Sigmoid colon (tissue), 3 donors: ENCODE data around the gene ITPKA.

Source experiments
- CTCF ChIP-seq, 4 experiments: fragments of 450-650 bp in 3 of 4; fragments of 200-600 bp in 1 of 4; IDR thresholded peaks; one replicate each; pipeline ENCODE4 v1.5.1; 2016 to 2019; ENCODE audit warnings: antibody characterized with exemption in 4 of 4, mild to moderate bottlenecking in 3 of 4, moderate library complexity in 2 of 4
- POLR2A ChIP-seq, 2 donors: fragments of 450-650 bp; IDR thresholded peaks; one replicate each; pipeline ENCODE4 v1.6.1; 2016; ENCODE audit warnings: antibody characterized with exemption in 2 of 2, mild to moderate bottlenecking in 2 of 2, moderate library complexity in 2 of 2

GRCh38 chr15:41494922-41495735 is 1.5 kb downstream of the ITPKA start:
- TF ChIP-seq CTCF (IDR thresholded peaks at IDR 0.05) (no peak), POLR2A (IDR thresholded peaks at IDR 0.05) (no peak)
